Dedifferentiated amniotic fluid mesenchymal stem cell (primary cell): ENCODE data around the gene AS3MT.

Experiments
- DNase-seq: peaks from one replicate; pipeline ENCODE4 v3.0.0-alpha.2; 2016; ENCODE audit errors: extremely low spot score

AS3MT gene

DNA sequence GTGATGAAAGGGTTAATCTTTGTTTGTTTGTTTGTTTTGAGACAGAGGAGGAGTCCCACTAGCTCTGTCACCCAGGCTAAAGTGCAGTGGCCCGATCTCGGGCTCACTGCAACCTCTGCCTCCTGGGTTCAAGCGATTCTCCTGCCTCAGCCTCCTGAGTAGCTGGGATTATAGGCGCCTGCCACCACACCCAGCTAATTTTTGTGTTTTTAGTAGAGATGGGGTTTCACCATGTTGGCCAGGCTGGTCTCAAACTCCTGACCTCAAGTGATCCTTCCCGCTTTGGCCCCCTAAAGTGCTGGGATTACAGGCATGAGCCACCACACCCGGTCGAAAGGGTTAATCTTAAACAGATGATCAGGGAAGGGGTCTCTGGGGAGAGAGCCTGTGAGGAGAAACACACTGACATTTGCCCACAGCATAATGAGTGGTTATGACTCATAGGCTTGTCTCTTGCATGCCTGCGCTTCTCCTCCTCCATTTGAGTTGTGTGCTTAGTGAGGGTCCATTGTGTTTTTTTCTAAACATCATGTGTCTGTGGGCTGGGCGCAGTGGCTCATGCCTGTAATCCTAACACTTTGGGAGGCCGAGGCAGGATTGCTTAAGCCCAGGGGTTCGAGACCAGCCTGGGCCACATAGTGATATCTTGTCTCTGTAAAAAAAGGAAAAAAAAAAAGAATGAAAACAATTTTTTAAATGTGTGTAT lies 13.4 kb upstream of the AS3MT start:
- peak; percentile 89 for DNase-seq

DNA sequence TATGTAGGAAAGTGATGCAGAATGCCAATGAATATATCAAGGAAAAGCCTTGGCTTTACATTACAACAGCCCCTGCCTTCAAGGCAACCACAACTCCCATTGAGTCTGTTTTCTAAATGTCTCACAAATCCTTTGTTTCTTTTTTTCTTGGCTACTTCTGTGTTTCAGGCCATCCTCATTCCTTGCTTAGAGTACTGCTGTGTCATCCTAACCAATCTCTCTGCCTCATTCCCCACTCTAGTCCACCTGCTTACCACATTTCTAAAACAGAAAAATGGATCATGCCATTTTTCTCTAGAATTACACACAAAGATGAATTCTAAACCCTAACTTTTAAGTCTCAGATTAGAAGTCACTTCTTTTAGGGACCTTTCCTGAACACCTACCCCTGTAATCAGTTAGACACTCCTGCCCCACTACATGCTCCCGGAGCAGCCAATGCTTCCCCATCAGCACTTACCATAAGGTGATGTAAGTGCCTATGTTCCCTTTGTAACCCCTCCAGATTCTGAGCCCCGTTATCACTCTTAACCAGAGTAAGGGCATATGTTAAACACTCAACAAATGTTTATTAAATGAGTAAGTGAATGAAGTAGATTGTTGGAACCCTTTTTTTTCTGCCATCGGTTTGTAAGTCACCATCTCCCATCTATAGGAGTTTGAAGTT lies 12.4 kb upstream of the AS3MT start:
- no peak for DNase-seq

DNA sequence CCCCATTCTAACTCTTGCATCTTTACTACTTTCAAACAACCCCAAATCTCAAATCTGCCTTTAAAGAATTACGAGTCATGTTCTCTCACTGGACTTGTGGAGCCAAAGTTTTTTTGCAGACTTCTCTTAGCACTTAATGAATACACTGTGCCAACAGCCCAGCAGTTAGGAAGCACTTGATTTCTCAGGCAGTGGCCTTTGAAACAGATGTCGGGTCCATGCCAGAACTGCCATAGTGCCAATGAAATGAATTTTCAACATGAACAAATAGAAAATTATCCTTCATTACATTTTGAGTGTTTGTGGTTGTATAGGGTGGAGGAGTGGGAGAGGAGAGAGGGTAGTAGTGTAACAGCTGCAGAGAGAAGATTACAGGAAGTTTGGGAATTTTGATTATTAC lies 9.4 kb upstream of the AS3MT start:
- no peak for DNase-seq

DNA sequence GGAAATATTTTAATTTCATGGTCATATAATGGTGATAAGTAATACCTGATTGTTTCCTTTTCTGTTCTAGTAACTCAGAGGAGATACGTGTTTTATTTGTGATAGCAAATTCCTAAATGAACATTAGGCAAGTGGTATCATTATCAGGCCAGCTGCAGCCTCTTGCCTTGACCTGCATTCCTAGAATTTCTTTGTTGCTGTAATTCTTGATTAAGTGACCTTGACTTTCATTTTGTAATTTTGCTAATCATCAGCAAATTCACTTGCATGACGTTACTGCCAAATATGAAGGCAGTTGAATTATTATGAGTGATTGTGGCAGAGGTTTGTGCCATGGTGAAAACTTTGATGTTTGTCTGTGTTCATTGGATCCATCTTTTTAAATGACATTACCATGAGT lies 5.6 kb upstream of the AS3MT start:
- no peak for DNase-seq

DNA sequence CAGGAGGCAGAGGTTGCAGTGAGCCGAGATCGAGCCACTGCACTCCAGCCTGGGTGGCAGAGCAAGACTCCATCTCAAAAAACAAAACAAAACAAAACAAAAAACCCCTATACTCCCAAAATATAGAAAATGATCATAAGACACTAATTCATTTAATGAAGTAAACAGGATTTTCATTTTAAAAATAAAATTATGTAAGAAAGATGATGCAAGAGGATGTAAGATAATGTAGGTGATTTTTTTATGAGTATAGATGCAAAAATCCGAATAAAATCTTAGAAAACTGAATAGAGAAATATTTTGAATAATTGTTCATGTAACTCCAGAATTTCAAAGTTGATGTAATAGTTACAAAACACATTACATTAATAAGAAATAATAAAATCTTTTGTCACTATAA lies 3.6 kb upstream of the AS3MT start:
- DNase-seq, result no peak

DNA sequence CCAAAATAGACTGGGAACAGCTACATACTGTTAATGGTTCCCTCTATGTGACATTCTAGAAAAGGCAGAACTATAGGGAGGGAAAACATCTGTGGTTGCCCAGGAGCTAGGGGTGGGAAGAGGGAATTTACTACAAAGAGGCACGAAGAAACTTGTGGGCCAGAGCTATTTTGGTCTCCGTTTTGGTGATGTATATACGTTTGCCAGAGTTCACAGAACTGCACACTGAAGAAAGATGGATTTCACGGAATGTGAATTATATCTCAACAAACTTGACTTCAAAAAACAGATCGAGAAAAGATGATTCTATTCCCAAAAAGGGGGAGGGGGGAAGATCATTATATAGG lies 386 bp upstream of the AS3MT start:
- no peak for DNase-seq

DNA sequence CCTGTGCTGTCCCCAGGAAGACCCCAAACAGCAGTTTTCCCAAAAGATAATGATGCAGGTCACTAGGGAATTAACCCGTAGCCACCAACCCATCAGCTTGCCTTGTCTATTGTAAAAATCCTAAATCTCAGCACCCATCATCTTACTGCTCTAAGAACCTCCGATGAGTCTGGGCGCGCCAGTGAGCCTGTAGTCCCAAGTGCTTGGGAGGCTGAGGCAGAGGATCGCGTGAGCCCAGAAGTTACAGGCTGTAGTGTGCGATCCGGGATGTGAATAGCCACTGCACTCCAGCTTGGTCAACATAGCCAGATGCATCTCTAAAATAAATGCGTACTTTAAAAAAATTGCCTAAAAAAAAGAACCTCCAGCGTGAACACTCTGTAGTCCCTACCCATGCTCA lies 951 bp downstream of the AS3MT start:
- DNase-seq, result no peak

DNA sequence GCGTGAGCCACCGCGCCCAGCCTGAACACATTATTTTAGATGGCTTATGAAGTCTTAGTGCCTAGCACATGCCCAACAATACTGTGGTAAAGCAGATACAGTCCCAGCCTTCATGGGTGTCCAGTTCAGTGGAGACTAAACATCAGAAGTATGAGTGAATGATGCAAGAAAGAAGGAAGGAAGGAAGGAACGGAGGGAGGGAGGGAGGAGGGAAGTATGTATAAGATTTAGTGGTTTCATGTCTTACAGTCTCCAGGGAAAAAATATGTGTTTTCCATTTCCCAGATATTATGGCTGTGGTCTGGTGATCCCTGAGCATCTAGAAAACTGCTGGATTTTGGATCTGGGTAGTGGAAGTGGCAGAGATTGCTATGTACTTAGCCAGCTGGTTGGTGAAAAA lies 2.9 kb downstream of the AS3MT start:
- DNase-seq, result no peak

DNA sequence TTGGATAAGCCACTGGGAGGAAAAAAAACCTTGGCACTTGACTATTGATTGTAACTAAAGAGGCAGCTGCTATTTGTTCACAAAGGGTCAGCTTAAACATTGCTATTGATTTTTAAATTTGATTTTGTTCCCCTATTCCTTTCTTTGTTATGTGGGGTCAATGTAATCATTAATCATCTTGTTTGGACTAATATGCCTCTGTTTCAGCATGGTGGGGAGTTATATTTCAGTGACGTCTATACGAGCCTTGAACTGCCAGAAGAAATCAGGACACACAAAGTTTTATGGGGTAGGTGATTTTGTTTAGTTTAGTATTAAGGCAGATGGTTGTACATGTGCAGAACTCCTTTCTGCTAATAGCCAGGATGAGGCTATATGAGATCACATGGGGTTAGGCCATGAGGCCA lies 7.5 kb downstream of the AS3MT start:
- no peak for DNase-seq

DNA sequence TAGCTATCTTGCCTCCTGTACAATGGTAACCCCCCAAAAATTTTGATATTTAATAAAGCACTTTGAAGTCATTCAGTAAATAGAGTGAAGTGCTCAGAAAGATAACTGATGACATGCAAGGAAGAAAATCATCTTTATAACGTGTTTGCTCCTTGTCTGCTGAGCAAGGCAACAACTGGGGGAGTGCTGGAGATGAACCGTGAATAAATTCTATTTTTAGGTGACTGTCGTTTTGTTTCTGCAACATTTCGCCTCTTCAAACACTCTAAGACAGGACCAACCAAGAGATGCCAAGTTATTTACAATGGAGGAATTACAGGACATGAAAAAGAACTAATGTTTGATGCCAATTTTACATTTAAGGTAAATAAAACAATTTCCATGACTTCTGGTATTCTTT lies 9.4 kb downstream of the AS3MT start:
- DNase-seq, result no peak

DNA sequence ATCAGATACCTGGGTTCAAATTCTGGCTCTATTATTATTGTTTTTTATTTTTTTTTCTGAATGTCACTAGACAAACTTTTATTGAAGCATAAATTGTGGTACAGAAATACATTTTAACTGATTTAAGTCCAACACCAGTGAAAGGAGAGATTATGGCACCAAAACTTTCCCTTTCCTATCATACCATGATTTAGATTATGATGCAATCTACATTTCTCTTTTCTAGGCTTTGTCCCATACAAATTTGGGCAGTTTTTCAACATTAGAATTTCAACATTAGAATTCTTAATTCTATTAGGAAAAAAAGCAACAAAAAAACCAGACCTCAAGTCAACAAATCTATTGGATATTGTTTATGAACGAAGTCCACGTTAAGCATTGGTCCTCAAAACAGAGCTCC lies 11.0 kb downstream of the AS3MT start:
- no peak for DNase-seq

DNA sequence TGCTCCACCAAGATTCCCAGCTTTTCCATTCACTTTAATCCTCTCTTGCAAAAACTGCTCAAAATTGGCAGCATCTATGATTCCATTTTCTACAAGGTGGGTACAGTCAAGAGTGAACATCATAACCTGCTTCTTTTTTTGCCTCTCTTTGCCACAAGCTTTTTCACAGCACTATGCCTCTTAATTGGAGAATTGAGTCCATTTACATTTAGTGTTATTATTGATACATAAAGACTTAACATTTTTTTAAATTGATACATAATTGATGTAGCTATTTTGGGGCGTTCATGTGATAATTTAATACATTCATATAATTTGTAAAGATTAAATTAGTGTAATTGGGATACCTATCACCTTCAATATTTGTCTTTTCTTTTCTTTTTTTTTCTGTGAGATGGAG lies 18.8 kb downstream of the AS3MT start:
- DNase-seq, result no peak

DNA sequence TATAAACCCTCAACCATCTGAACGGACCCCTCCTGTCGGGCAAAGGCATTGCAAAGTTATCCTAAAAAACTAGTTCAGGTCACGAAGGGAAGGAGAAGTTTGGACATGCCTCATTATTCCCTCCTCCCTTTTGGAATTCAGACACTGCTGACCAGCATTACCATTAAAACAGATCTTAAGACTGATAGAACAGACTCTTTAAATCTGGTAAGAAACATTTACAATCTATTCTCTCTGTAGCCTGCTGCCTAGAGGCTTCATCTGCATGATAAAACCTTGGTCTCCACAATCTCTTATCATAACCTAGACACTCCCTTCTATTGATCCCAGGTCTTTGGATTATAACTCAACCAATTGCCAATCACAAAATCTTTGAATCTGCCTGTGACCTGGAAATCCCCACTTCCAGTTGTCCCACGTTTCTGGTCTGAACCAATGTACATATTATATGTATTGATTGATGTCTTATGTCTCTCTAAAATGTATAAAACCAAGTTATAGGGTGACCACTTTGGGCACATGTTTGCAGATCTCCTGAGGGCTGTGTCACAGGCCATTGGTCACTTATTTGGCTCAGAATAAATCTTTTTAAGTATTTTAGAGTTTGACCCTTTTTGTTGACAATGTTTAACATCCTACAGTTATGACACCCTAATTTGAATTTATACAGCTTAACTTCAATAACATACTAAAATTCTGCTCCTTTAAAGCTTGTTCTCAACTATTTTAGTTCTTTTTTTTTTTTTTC lies 25.4 kb downstream of the AS3MT start:
- no peak for DNase-seq

DNA sequence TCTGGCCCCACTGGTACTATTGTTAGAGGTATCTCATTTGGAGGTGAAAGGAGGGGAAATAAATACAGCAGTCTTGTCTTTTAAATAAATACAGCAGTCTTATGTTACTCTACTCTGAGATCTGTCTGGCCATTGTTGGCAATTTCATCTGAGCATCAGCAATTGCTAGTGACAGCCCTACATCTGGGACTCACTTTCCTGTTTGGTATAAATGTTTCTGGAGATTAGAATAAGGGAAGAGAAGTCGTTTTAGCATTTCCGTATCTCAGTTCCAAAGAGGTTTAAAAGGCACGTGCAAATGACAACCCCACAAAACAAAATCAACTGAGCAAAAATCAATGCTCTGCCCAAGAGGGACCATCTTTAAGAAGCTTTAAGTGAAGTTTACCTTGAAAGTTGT lies 30.7 kb downstream of the AS3MT start:
- DNase-seq, result no peak

DNA sequence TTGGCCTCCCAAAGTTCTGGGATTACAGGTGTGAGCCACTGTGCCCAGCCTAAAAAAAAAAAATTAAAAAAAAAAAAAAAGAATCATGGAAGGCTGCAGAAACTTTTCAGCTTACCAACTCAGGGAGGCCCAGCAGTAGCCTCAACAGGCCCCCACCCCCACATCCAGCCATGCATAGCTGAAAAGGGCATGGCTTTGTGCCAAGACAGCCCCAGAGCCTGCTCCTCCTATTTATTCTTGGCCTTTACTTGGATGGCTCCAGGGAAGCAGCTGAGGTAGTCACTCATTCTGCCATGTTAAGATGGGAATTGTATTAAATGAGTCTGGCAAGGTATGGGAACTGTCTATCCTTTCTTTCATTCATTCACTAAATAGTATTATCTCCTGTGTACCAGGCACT lies 35.1 kb downstream of the AS3MT start:
- DNase-seq, result no peak

DNA sequence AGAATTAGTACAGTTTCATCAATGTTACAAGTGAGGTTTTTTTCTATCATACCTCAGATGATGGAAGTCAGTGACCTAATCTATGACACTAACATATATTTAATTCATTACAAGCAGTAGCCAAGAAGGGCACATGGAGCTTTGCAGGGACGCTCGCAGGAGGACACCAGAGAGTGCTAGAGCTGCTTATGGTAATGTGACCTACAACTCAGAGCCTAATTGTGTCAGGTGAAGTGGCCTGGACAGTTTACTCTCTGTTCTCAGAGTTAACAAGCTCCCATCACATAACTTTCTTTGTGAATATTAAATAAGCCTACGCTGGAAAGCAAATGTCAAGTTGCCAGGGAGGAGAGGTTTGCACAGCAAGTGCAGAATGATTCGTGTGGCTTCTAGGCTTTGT lies 37.2 kb downstream of the AS3MT start:
- no peak for DNase-seq

DNA sequence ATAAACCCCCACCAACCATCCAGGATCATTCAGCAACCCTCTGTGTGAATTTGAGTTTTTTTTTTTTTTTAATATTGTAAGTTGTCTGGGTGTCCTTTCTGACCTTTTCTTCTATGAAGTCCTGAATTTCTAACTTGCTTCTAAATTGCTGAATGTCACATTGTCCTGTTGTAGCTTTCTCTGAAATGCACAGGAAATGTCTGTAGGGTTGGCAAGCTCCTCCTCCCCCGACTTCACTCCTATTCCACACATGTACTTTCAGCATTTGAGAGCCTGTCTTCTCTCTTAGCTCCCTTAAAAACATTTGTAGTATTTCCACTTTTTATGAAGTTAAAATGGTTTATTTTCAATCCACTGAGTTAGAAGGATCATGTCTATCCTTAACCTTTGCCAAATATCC lies 45.5 kb downstream of the AS3MT start:
- DNase-seq, result no peak

DNA sequence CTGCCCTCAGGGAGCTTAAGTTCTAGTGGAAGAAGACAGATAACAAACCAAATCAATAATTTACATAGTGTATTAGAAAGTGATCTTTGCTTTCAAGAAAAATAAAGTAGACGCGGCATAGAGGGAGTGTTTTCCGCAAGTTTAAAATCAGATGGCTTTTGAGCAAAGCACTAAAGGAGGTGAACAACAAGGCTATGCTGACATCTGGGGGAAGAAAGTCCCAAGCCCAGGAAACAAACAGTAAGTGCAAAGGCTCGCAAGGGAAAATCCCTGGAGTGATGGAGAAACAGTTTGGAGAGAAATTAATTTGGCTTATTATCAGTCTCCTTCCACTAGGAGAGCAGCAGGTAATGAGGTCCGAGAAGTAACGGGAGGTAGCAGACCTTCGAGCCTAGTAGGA lies 46.9 kb downstream of the AS3MT start:
- no peak for DNase-seq

DNA sequence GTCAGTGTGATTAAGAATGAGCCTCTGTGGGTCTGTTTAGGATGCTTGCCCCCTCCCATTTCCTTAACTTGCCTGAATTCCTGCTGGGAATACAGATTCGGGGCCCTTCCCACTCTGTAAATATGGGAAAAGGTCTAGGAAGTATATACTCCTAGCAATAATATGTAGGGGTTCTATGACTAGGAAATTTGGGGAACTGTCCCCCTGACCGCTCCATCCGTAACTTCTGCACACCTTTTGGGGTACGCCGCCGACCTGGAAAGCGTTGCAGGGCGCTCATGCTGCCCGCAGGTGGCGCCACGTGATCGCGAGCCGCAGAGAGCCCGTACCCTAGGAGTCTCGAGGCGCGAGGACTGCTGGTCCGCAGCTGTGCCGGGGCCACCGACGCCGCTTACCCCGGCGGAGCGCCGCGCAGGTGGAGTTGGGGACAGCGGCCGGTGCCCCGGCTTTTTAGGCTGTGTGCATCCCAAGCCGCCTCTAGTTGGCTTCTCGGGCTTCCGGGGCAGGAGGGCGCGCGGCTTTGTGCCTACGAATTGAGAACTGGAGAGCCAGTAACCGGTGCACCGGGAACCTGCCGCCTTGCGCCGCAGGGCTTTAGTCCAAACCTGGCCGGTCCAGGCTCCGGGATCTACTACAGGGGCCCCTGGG lies 48.2 kb downstream of the AS3MT start:
- peak; percentile 38 for DNase-seq

DNA sequence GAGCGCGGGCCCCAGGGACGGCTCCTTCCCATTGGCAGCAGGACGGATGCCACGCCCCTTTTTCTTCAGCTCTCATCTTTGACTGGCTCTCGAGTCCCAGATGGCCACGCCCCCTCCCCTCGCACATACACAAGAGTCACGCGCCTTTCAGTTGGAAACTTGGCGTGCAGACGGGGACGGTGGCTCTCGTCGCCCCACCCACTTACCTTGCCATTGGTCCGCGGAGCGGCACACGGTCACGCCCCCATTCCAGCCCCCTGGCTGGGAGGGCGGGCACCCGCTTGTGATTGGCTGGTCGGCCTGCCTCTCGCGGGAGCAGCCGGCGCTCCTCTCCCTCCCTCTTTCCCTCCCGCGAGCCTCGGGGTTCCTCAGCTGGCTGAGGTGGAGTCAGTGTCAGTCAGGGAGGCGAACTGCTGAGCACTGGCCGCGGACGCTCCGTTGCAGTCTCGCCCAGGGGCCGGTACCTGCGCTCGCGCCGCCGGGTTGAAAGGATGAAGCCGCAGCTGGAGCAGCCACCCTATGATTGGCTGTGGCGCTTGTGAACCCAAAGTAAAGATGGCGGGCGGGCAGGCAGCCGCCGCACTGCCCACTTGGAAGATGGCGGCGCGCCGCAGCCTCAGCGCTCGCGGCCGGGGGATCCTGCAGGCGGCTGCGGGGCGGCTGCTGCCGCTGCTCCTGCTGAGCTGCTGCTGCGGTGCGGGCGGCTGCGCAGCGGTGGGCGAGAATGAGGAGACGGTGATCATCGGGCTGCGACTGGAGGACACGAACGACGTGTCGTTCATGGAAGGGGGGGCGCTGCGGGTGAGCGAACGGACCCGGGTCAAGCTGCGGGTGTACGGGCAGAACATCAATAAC lies 48.9 kb downstream of the AS3MT start, which contains the start of gene CNNM2:
Gene CNNM2, plus strand, starts transcription at position 333 of the 855 bp plus-strand sequence. Its CDS starts 187 bp downstream, at position 520.
- DNase-seq, result peak; percentile 100

DNA sequence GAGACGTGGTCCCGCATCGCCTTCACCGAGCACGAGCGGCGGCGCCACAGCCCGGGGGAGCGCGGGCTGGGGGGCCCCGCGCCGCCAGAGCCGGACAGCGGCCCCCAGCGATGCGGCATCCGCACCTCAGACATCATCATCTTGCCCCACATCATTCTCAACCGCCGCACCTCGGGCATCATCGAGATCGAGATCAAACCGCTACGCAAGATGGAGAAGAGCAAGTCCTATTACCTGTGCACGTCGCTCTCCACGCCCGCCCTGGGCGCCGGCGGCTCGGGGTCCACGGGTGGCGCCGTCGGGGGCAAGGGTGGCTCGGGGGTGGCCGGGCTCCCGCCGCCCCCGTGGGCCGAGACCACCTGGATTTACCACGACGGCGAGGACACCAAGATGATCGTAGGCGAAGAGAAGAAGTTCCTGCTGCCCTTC lies 49.6 kb downstream of the AS3MT start:
- no peak for DNase-seq
